ENCODE data around the gene KCTD11.
"Not testable (repeated sequence)": the region's sequence is repeated elsewhere in the genome, so short reads cannot be mapped to it uniquely, and the experiment has no call there.

Gene KCTD11

DNA sequence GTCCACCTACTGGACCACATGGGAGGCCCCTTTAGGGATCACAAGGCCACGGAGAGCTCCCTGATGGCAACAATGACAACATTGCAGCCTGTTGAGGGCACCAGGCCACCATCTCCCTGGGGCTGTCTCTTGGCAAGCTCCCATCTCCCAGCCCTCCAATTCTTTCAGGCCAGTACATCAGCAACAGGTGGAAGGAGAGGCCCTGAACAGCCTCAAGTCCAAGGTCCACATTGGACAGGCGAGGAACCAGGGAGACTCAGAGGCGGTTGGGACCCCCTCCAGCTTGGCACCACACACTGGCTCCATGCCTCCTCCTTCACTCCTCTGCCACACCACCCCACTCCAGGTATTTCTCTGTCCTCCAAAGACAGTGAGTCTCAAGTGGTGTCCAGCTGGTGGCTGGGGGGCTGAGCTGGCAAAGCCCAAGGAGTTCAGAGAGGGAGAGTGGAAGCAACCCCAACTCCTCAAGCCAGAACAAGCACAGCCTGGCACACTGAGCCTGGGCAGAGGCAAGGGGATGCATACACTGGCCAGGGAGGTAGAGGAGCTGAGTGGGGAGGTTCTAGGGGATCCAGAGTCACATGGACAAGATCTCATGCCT is 16.9 kb upstream of the KCTD11 start:
- DNase-seq: no peak
- peaks cover 0 to 59% of the 10 kb centered on the region in 2 donors for H3K27me3 ChIP-seq
- no peaks in the 10 kb centered on the region for H3K36me3 ChIP-seq
- peaks cover 0 to 9% (median 7%) of the 10 kb centered on the region in 4 donors for H3K4me1 ChIP-seq
- H3K4me3 ChIP-seq: no peak overlapping the region
- no peak for TF ChIP-seq CTCF (IDR thresholded peaks at IDR 0.05)
- intact Hi-C loops (cut with DNase I; ENCODE audit: low total_unique reads): no loop called here
- H3K9me3 ChIP-seq: no peaks in the 10 kb centered on the region
- H3K27ac ChIP-seq: no peak overlapping the region

- not testable (repeated sequence) for H3K9me3 ChIP-seq
- H3K27me3 ChIP-seq: peaks cover 0 to 61% of the 10 kb centered on the region in 2 donors
These were observed 16.2 kb upstream of the KCTD11 start for GRCh38 chr17:7335765-7336164.

DNA sequence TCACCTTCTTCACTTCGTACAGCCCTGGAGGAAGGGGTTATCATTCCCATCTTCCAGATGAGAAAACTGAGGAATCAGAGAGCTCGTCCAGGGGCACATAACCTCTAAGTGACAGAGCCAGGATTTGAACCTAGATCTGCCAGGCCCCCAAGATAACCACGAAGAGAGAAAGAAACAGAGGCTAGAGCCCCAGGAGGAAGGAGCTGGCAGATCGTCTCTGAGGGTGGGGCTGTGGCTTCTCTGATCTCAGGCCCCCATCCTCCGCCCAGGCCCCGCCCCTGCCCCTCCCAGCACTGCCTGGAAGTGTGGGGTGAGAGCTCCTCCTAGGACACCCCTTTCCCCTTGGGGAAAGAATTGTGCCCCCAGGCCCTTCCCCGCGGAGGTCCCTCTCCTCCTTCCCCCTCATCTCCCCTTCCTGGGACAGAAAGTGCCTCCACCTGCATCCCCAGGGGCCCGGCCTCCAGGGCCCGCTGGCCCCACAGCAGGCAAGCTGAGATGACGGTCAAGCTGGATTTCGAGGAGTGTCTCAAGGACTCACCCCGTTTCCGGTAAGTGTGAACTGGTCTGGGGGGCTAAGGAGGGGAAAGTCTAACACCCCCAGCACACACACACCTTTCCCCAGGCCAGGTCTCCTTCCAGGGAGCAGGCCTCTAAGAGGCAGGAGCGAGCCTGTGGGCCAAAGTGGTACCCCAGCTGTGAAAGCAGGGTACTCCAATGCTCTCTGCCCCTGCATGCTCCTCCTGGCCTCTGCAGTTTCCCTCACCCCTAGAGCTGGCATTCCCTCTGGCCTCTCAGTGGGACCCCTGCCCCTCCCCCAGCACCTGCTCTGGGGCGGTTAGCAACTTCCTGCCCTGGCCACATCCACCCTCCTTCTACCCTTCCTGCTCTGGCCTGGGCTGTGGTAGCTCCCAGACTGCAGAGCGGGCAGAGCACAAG is 15.5 kb upstream of the KCTD11 start, which contains the start of gene ACAP1:
TSS of gene ACAP1 (plus strand) at position 290 of the 936 bp plus-strand sequence. CDS start at position 496, 206 bp downstream.
- H3K27me3 ChIP-seq: peaks cover 0 to 69% of the 10 kb centered on the region in 2 donors
- intact Hi-C loops (cut with DNase I; ENCODE audit: low total_unique reads): no loop called here
- no peak for DNase-seq
- no peak within 1 kb of the TSS for H3K4me3 ChIP-seq
- no peak for TF ChIP-seq CTCF (IDR thresholded peaks at IDR 0.05)
- no peak within 1 kb of the TSS for H3K27ac ChIP-seq
- H3K36me3 ChIP-seq: no peaks in the 10 kb centered on the region
- H3K9me3 ChIP-seq: no peaks in the 10 kb centered on the region
- H3K4me1 ChIP-seq: no peaks in the 10 kb centered on the region

More at GRCh38 chr17:7335765-7336164, 16.2 kb upstream of the KCTD11 start:
- H3K4me3 ChIP-seq; H3K27ac ChIP-seq; H3K4me1 ChIP-seq; DNase-seq; H3K36me3 ChIP-seq; intact Hi-C loops (cut with DNase I; ENCODE audit: low total_unique reads): not testable (repeated sequence)

- H3K9me3 ChIP-seq; H3K4me1 ChIP-seq; H3K4me3 ChIP-seq; H3K36me3 ChIP-seq; DNase-seq; H3K27ac ChIP-seq; intact Hi-C loops (cut with DNase I; ENCODE audit: low total_unique reads): not testable (repeated sequence)
- H3K27me3 ChIP-seq: peaks cover 0 to 74% of the 10 kb centered on the region in 2 donors
These were observed 14.4 kb upstream of the KCTD11 start for GRCh38 chr17:7337600-7337999.

GRCh38 chr17:7340179-7340578 is 11.8 kb upstream of the KCTD11 start:
- no peaks in the 10 kb centered on the region for H3K36me3 ChIP-seq
- intact Hi-C loops (cut with DNase I; ENCODE audit: low total_unique reads): loop anchor here (10.0 kb wide), 1 partner anchor 85 kb away; the partner anchor contains the start of genes CTDNEP1 and ELP5
- DNase-seq: no peak
- no peaks in the 10 kb centered on the region for H3K4me1 ChIP-seq
- TF ChIP-seq CTCF (IDR thresholded peaks at IDR 0.05): no peak
- no peak overlapping the region for H3K27ac ChIP-seq
- H3K4me3 ChIP-seq: no peak overlapping the region
- H3K9me3 ChIP-seq: no peaks in the 10 kb centered on the region
- H3K27me3 ChIP-seq: peaks cover 0 to 61% of the 10 kb centered on the region in 2 donors

DNA sequence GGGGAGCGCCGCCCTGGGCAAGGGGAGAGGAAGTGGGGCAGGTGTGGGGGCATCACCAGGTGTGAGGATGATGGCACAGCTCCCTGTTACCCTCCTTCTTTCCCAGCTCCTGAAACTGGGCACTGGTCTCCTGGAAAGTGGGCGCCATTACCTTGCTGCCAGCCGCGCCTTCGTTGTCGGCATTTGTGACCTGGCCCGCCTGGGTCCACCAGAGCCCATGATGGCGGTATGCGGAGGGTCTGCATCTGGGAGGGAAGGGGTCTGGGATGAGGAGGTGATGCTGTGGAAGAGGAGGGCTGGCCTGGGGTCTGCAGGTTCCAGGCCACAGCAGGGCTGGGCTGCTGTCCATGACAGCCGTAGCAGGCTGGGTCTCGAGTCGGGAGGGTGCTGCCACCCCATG is 10.1 kb upstream of the KCTD11 start:
- Histone ChIP-seq H3K4me1 (no peaks in the 10 kb centered on the region), H3K36me3 (no peaks in the 10 kb centered on the region), H3K9me3 (no peaks in the 10 kb centered on the region), H3K27me3 (peaks cover 0 to 44% of the 10 kb centered on the region in 2 donors), H3K27ac (no peak overlapping the region), H3K4me3 (no peak overlapping the region)
- intact Hi-C loops (cut with DNase I; ENCODE audit: low total_unique reads): loop anchor here (10.0 kb wide), 1 partner anchor 87 kb away; the partner anchor contains the start of genes CTDNEP1 and ELP5
- no peak for TF ChIP-seq CTCF (IDR thresholded peaks at IDR 0.05)
- DNase-seq: no peak
